K562 (cell line): Measurements from ENCODE around the gene MT4. TPM values are rescaled to one million over a fixed set of nuclear protein-coding genes. Genes with fewer than 3 reads are reported as not detected.

Experiments used
- ATAC-seq: fragments of 200-7000 bp; cut with Tn5 transposase; 3 replicates; pipeline ENCODE4 v1.9.1; 2020; ENCODE audit warnings: moderate library complexity
- BruUV-seq: library from RNA; stranded (reverse); fragments of 400-500 nt; replicated peaks from 2 replicates; lab custom pipeline; 2021; lab: Mats Ljungman, UMichigan
- CTCF ChIA-PET: fragments of 300-600 bp; formaldehyde crosslinking; extraction: SDS; loops from one replicate; lab custom pipeline; 2021; ENCODE audit warnings: low intra/inter-chr PET ratio; lab: Yijun Ruan, JAX
- POLR2A ChIA-PET: fragments of 300-600, 350-650 bp; sonication (Branson Sonifier 250); formaldehyde crosslinking; extraction: SDS; loops from one replicate; lab custom pipeline; 2021; ENCODE audit warnings: antibody characterized with exemption, inconsistent platforms; lab: Yijun Ruan, JAX
- DNase-seq, 4 experiments: peaks; one replicate each; pipeline versions ENCODE4 v3.0.0 to v3.0.0-alpha.2; 2011 to 2018; ENCODE audit warnings: low spot score in 3 of 4, mixed read lengths in 3 of 4; ENCODE audit errors: extremely low read depth in 1 of 4
- FAIRE-seq: peaks from 2 replicates; lab custom pipeline; 2011; peaks lifted over from hg19 to GRCh38; lab: Jason Lieb, UNC
- H2AFZ ChIP-seq: 2 replicates; pipeline ENCODE4 v1.6.0; 2011; ENCODE audit warnings: low read depth, low read length, control low read depth, inconsistent platforms
- H3K27ac ChIP-seq: fragments of 200-600 bp; 3 replicates; pipeline ENCODE4 v1.8.0; 2011; ENCODE audit warnings: low read depth, mild to moderate bottlenecking, control low read depth, inconsistent platforms, low read length, moderate library complexity, mixed read lengths; ENCODE audit errors: extremely low read depth
- H3K27me3 ChIP-seq, 2 experiments: fragments of 300-600 bp in 1 of 2; 2 replicates in 1 of 2; 3 replicates in 1 of 2; pipeline versions ENCODE4 v1.6.0 to v1.8.0; 2011; ENCODE audit warnings: inconsistent platforms in 2 of 2, low read length in 2 of 2, mild to moderate bottlenecking in 1 of 2, mixed read lengths in 1 of 2, moderate library complexity in 1 of 2; ENCODE audit not compliant: control insufficient read depth in 2 of 2, insufficient read depth in 2 of 2
- H3K36me3 ChIP-seq: fragments of 300-600 bp; 3 replicates; pipeline ENCODE4 v1.8.0; 2011; ENCODE audit warnings: mild to moderate bottlenecking, low read length, inconsistent platforms; ENCODE audit not compliant: control insufficient read depth, insufficient read depth
- H3K4me1 ChIP-seq, 2 experiments: fragments of 200-600 bp in 1 of 2; replicated peaks in 1 of 2; 2 replicates in 1 of 2; 3 replicates in 1 of 2; pipeline versions ENCODE4 v1.5.1 to v1.8.0; 2011; ENCODE audit warnings: inconsistent platforms in 2 of 2, low read length in 2 of 2, mild to moderate bottlenecking in 1 of 2, mixed read lengths in 1 of 2, moderate library complexity in 1 of 2; ENCODE audit not compliant: control insufficient read depth in 2 of 2, insufficient read depth in 2 of 2
- H3K4me2 ChIP-seq: 2 replicates; pipeline ENCODE4 v1.6.1; 2011; ENCODE audit warnings: low read length, control low read depth, inconsistent platforms, mixed read lengths; ENCODE audit not compliant: insufficient read depth
- H3K4me3 ChIP-seq: fragments of 200-600 bp; sonication (generic), shearing (Covaris generic); 2 replicates; pipeline ENCODE4 v1.5.1; 2016; ENCODE audit warnings: control low read depth, inconsistent platforms
- H3K79me2 ChIP-seq: fragments of 200-600 bp; 3 replicates; pipeline ENCODE4 v1.8.0; 2011; ENCODE audit warnings: low read length, inconsistent platforms; ENCODE audit not compliant: control insufficient read depth, insufficient read depth
- H3K9ac ChIP-seq, 2 experiments: 2 replicates each; pipeline versions ENCODE4 v1.6.0 to v1.6.1; 2011; ENCODE audit warnings: low read depth in 2 of 2, low read length in 2 of 2, control low read depth in 1 of 2, inconsistent platforms in 1 of 2, mild to moderate bottlenecking in 1 of 2, mixed read lengths in 1 of 2; ENCODE audit not compliant: insufficient read depth in 1 of 2
- H3K9me1 ChIP-seq: one replicate; pipeline ENCODE4 v1.6.0; 2011; ENCODE audit warnings: inconsistent platforms, mild to moderate bottlenecking, low read length, moderate library complexity; ENCODE audit not compliant: control insufficient read depth, insufficient read depth
- H3K9me3 ChIP-seq: replicated peaks from 2 replicates; pipeline ENCODE4 v1.5.1; 2011; ENCODE audit warnings: low read depth, low read length, inconsistent platforms; ENCODE audit not compliant: control insufficient read depth, insufficient read depth
- H4K20me1 ChIP-seq: replicated peaks from 2 replicates; pipeline ENCODE4 v1.6.1; 2011; ENCODE audit warnings: low read length, inconsistent platforms, mixed read lengths; ENCODE audit not compliant: control insufficient read depth, insufficient read depth
- ETV6 ChIP-seq, 3 experiments: fragments of 150-350 bp in 1 of 3; sonication (generic) in 1 of 3; formaldehyde crosslinking in 1 of 3; IDR thresholded peaks; 2 replicates each; pipeline versions ENCODE4 v1.6.1 to v1.8.0; 2014 to 2022; ENCODE audit warnings: borderline replicate concordance in 2 of 3, low read depth in 2 of 3, antibody characterized with exemption in 1 of 3, low read length in 1 of 3, mild to moderate bottlenecking in 1 of 3, missing genetic modification reagents in 1 of 3
- HBP1 ChIP-seq: fragments of 450-650 bp; formaldehyde crosslinking; IDR thresholded peaks from 2 replicates; pipeline ENCODE4 v1.4.0; 2022; ENCODE audit warnings: missing genetic modification characterization
- HDAC8 ChIP-seq: fragments of 450-650 bp; IDR thresholded peaks from 2 replicates; pipeline ENCODE4 v1.6.1; 2016; ENCODE audit warnings: mild to moderate bottlenecking, missing genetic modification characterization, moderate library complexity, missing compliant biosample characterization
- HMG20B ChIP-seq: fragments of 250-450 bp; sonication (Bioruptor Pico); IDR thresholded peaks from 2 replicates; pipeline ENCODE4 v1.5.0; 2021; ENCODE audit warnings: mild to moderate bottlenecking
- HMGN3 ChIP-seq: IDR thresholded peaks from 2 replicates; pipeline ENCODE4 v1.6.1; 2011; ENCODE audit warnings: borderline replicate concordance, low read depth, mild to moderate bottlenecking, mixed read lengths, low read length; ENCODE audit not compliant: insufficient read length; ENCODE audit errors: extremely low read depth
- IFI16 ChIP-seq: fragments of 250-450 bp; sonication (Bioruptor Pico); IDR thresholded peaks from 2 replicates; pipeline ENCODE4 v2.1.2; 2022; ENCODE audit warnings: mild to moderate bottlenecking, inconsistent platforms
- KHSRP ChIP-seq: fragments of 450-650 bp; IDR thresholded peaks from 2 replicates; pipeline ENCODE4 v1.6.1; 2017
- L3MBTL2 ChIP-seq: fragments of 450-650 bp; IDR thresholded peaks from 2 replicates; pipeline ENCODE4 v1.6.1; 2016; ENCODE audit warnings: mild to moderate bottlenecking, moderate library complexity
- NCOA2 ChIP-seq, 2 experiments: fragments of 450-650 bp; IDR thresholded peaks; 2 replicates each; pipeline ENCODE4 v1.6.1; 2018; ENCODE audit warnings: mild to moderate bottlenecking in 2 of 2, moderate library complexity in 1 of 2; ENCODE audit not compliant: partially characterized antibody in 2 of 2
- RBM22 ChIP-seq: fragments of 200-400 bp; formaldehyde crosslinking; IDR thresholded peaks from 2 replicates; pipeline ENCODE4 v1.6.1; 2018; ENCODE audit warnings: low read length, low read depth; ENCODE audit not compliant: poor library complexity, severe bottlenecking
- SMARCE1 ChIP-seq: fragments of 450-650 bp; IDR thresholded peaks from 2 replicates; pipeline ENCODE4 v1.7.1; 2016; ENCODE audit warnings: mild to moderate bottlenecking
- SP2 ChIP-seq: IDR thresholded peaks from 2 replicates; pipeline ENCODE4 v1.6.1; 2011; ENCODE audit warnings: mild to moderate bottlenecking, low read depth, low read length, moderate library complexity; ENCODE audit not compliant: poor library complexity, severe bottlenecking; ENCODE audit errors: extremely low read depth
- TEAD2 ChIP-seq: fragments of 450-650 bp; IDR thresholded peaks from 2 replicates; pipeline ENCODE4 v1.6.1; 2016; ENCODE audit warnings: missing genetic modification characterization, control low read depth, missing compliant biosample characterization
- ZNF253 ChIP-seq: fragments of 250-450 bp; sonication (Bioruptor Pico); conservative IDR thresholded peaks from 2 replicates; pipeline ENCODE4 v1.6.1; 2021; ENCODE audit warnings: mild to moderate bottlenecking
- ZNF551 ChIP-seq: fragments of 250-450 bp; sonication (Bioruptor Pico); IDR thresholded peaks from 2 replicates; pipeline ENCODE4 v1.5.0; 2021; ENCODE audit warnings: mild to moderate bottlenecking, moderate library complexity
- WGBS: fragments of 100-300 bp; shearing (Covaris generic); methylation state at CpG from one replicate; pipeline ENCODE4 v1.1.6; 2016; ENCODE audit warnings: low coverage, mixed read lengths; ENCODE audit not compliant: insufficient coverage; ENCODE audit errors: missing lambda C conversion rate; 5-methylcytosine and 5-hydroxymethylcytosine counted together
- in situ Hi-C: fragments of 300-500 bp; cut with MboI; formaldehyde crosslinking; loops from 4 replicates; pipeline ENCODE4 v1.15.0; 2018; ENCODE audit warnings: inconsistent platforms, mixed read lengths
- intact Hi-C: fragments of 100-400 bp; cut with micrococcal nuclease; formaldehyde crosslinking; loops from 2 replicates; pipeline ENCODE4 v1.14.2; 2022
- polyA plus RNA-seq, 8 experiments: library from polyadenylated mRNA; depleted of rRNA in 4 of 8; stranded (reverse) in 5 of 8; unstranded in 3 of 8; fragments of >200 nt; fragmentation: Nextera tagmentation in 2 of 8; fragmentation: Illumina TruSeq in 1 of 8; extraction: Ambion mirVana in 2 of 8; extraction: Trizol in 1 of 8; gene quantifications; 2 replicates each; pipeline versions ENCODE4 v1.2.1 to v1.2.3, GENCODE V29; 2011 to 2014; ENCODE audit warnings: inconsistent platforms in 1 of 8, missing spikeins in 1 of 8
- total RNA-seq, 7 experiments: library from RNA; depleted of rRNA in 6 of 7; stranded (reverse); fragments of >200 nt in 6 of 7; fragmentation: Illumina TruSeq in 2 of 7; extraction: Trizol in 2 of 7; gene quantifications; 2 replicates each; pipeline versions ENCODE4 v1.2.1 to v1.2.3, GENCODE V29; 2011 to 2021; ENCODE audit warnings: low replicate concordance in 1 of 7

The MT4 gene
- total and polyA plus RNA-seq, 9 of the 15 experiments (the other 6 are each of a cell fraction or from before 2014, with no cell fraction given), result not detected

- Histone ChIP-seq H3K36me3 (no peaks in the 10 kb centered on the region), H3K4me2 (no peak overlapping the region), H3K9me3 (no peaks in the 10 kb centered on the region), H3K4me1 (peaks cover 10 to 13% of the 10 kb centered on the region in 2 experiments), H3K27ac (no peak overlapping the region), H3K9me1 (no peaks in the 10 kb centered on the region), H2AFZ (no peak overlapping the region), H3K9ac (no peak overlapping the region), H3K79me2 (no peaks in the 10 kb centered on the region), H4K20me1 (no peaks in the 10 kb centered on the region), H3K27me3 (no peaks in the 10 kb centered on the region), H3K4me3 (no peak overlapping the region)
- ATAC-seq, result no peak
- FAIRE-seq, result no peak
- DNase-seq, result no peak
- intact Hi-C loops (loop anchor here (10.0 kb wide), 1 partner anchor 164 kb away; no protein-coding TSS in a partner anchor), in situ Hi-C loops (no loop called here)
- BruUV-seq, result TSS peak; percentile 63
- WGBS, result 43% methylated on average over 7 of the region's 7 CpGs
- TF ChIP-seq SMARCE1, result no peak
- no peak for TF ChIP-seq ZNF551 (CRISPR knock-in tag)
- no peak for TF ChIP-seq SP2
- TF ChIP-seq NCOA2 (IDR thresholded peaks at IDR 0.05; ENCODE audit: partially characterized antibody in 2 of 2), result no peak
- TF ChIP-seq ETV6 (IDR thresholded peaks at IDR 0.05; ENCODE audit: borderline replicate concordance in 1 of 2, low read depth in 2 of 2, low read length in 1 of 2), result no peak
- TF ChIP-seq ETV6 (CRISPR knock-in tag; IDR thresholded peaks at IDR 0.05; ENCODE audit: borderline replicate concordance), result no peak
- no peak for TF ChIP-seq HDAC8
- TF ChIP-seq KHSRP, result no peak
- no peak for TF ChIP-seq TEAD2
- no peak for TF ChIP-seq HBP1
- no peak for TF ChIP-seq RBM22
- no peak for TF ChIP-seq ZNF253 (CRISPR knock-in tag)
- TF ChIP-seq HMGN3, result no peak
- TF ChIP-seq HMG20B, result no peak
- no peak for TF ChIP-seq L3MBTL2
- TF ChIP-seq IFI16 (CRISPR knock-in tag), result no peak
- CTCF ChIA-PET, result no interaction called here
- POLR2A ChIA-PET, result interaction anchor here (0.8 kb wide), 1 partner anchor 12 kb away, joined by 3 read pairs; no protein-coding TSS in a partner anchor
Measured at GRCh38 chr16:56518425-56518824, 46.4 kb upstream of the MT4 start.
